GM12878 (cell line): Measurements from ENCODE around the gene SEMA5A. TPM values are rescaled to one million over a fixed set of nuclear protein-coding genes. Genes with fewer than 3 reads are reported as not detected.

Experiments
- ATAC-seq: fragments of 200-7000 bp; cut with Tn5 transposase; 3 replicates; pipeline ENCODE4 v1.9.1; 2020; ENCODE audit warnings: mild to moderate bottlenecking, moderate library complexity
- BruUV-seq: library from RNA; stranded (reverse); fragments of 400-500 nt; replicated peaks from 2 replicates; lab custom pipeline; 2021; lab: Mats Ljungman, UMichigan
- CTCF ChIA-PET: fragments of 300-600 bp; sonication (Branson Sonifier 250); formaldehyde crosslinking; extraction: SDS; loops from one replicate; lab custom pipeline; 2021; ENCODE audit warnings: inconsistent platforms; lab: Yijun Ruan, JAX
- POLR2A ChIA-PET: fragments of 350-600 bp; formaldehyde crosslinking; extraction: SDS; loops from one replicate; lab custom pipeline; 2021; ENCODE audit warnings: inconsistent platforms; lab: Charles Lee
- RAD21 ChIA-PET: fragments of 300-600 bp; sonication (Branson Sonifier 250); formaldehyde crosslinking; loops from one replicate; lab custom pipeline; 2023; ENCODE audit warnings: antibody characterized with exemption; ENCODE audit not compliant: unreplicated experiment; lab: Charles Lee
- SMC1A ChIA-PET: fragments of 300-600 bp; sonication (Branson Sonifier 250); formaldehyde crosslinking; loops from one replicate; lab custom pipeline; 2023; ENCODE audit not compliant: unreplicated experiment, uncharacterized antibody; lab: Charles Lee
- DNase-seq: peaks from one replicate; pipeline ENCODE4 v3.0.0-alpha.2; 2011; ENCODE audit warnings: low read depth, low spot score
- FAIRE-seq: peaks from 3 replicates; lab custom pipeline; 2011; peaks lifted over from hg19 to GRCh38; lab: Jason Lieb, UNC
- H2AFZ ChIP-seq: 2 replicates; pipeline ENCODE4 v1.6.0; 2011; ENCODE audit warnings: low read depth, low read length, control low read depth; ENCODE audit not compliant: control insufficient read depth
- H3K27ac ChIP-seq: 2 replicates; pipeline ENCODE4 v1.5.1; 2011; ENCODE audit warnings: control low read depth; ENCODE audit not compliant: control insufficient read depth, insufficient read depth
- H3K27me3 ChIP-seq, 2 experiments: replicated peaks in 1 of 2; 2 replicates each; pipeline versions ENCODE4 v1.6.0 to v1.6.1; 2011; ENCODE audit warnings: low read length in 1 of 2; ENCODE audit not compliant: control insufficient read depth in 2 of 2, insufficient read depth in 2 of 2
- H3K36me3 ChIP-seq, 2 experiments: 2 replicates each; pipeline ENCODE4 v1.5.1; 2011; ENCODE audit warnings: low read length in 1 of 2; ENCODE audit not compliant: control insufficient read depth in 2 of 2, insufficient read depth in 2 of 2
- H3K4me1 ChIP-seq: 2 replicates; pipeline ENCODE4 v1.6.1; 2011; ENCODE audit warnings: mild to moderate bottlenecking, low read length, moderate library complexity, mixed read lengths; ENCODE audit not compliant: control insufficient read depth, insufficient read depth
- H3K4me2 ChIP-seq: 2 replicates; pipeline ENCODE4 v1.6.0; 2011; ENCODE audit warnings: control low read depth; ENCODE audit not compliant: control insufficient read depth, insufficient read depth
- H3K4me3 ChIP-seq: fragments of 200-600 bp; sonication (generic); 2 replicates; pipeline ENCODE4 v1.5.1; 2016
- H3K79me2 ChIP-seq: 2 replicates; pipeline ENCODE4 v1.6.0; 2011; ENCODE audit warnings: low read length; ENCODE audit not compliant: control insufficient read depth, insufficient read depth
- H3K9ac ChIP-seq: 2 replicates; pipeline ENCODE4 v1.8.0; 2011; ENCODE audit warnings: low read length, control low read depth, mixed read lengths; ENCODE audit not compliant: control insufficient read depth, insufficient read depth
- H3K9me3 ChIP-seq: replicated peaks from 3 replicates; pipeline ENCODE4 v1.5.1; 2011; ENCODE audit warnings: mild to moderate bottlenecking, low read length; ENCODE audit not compliant: control insufficient read depth, insufficient read depth
- H4K20me1 ChIP-seq: 2 replicates; pipeline ENCODE4 v1.6.0; 2011; ENCODE audit not compliant: control insufficient read depth, insufficient read depth
- BMI1 ChIP-seq: fragments of 450-650 bp; IDR thresholded peaks from 2 replicates; pipeline ENCODE4 v1.6.1; 2016; ENCODE audit warnings: mild to moderate bottlenecking, moderate library complexity, borderline replicate concordance
- CTCF ChIP-seq, 3 experiments: IDR thresholded peaks in 2 of 3; conservative IDR thresholded peaks in 1 of 3; 2 replicates each; pipeline ENCODE4 v1.5.1; 2011; ENCODE audit warnings: low read depth in 3 of 3, low read length in 3 of 3, mild to moderate bottlenecking in 3 of 3, control low read depth in 2 of 3, moderate library complexity in 2 of 3, inconsistent platforms in 1 of 3, mixed read lengths in 1 of 3; ENCODE audit not compliant: control insufficient read depth in 2 of 3, insufficient read depth in 1 of 3; ENCODE audit errors: extremely low read depth in 1 of 3
- DPF2 ChIP-seq: fragments of 450-650 bp; IDR thresholded peaks from 2 replicates; pipeline ENCODE4 v1.6.1; 2017; ENCODE audit warnings: mild to moderate bottlenecking
- NR2C2 ChIP-seq: IDR thresholded peaks from 2 replicates; pipeline ENCODE4 v1.6.1; 2011; ENCODE audit warnings: borderline replicate concordance, low read depth; ENCODE audit not compliant: control insufficient read depth, insufficient read length
- RAD21 ChIP-seq: IDR thresholded peaks from 2 replicates; pipeline ENCODE4 v1.6.1; 2011; ENCODE audit warnings: mild to moderate bottlenecking, low read depth, low read length, moderate library complexity; ENCODE audit not compliant: insufficient read depth
- SMC3 ChIP-seq: IDR thresholded peaks from 2 replicates; pipeline ENCODE4 v1.6.1; 2011; ENCODE audit warnings: low read length, improper control_type of control experiment, borderline replicate concordance
- YBX1 ChIP-seq: fragments of 450-650 bp; IDR thresholded peaks from 2 replicates; pipeline ENCODE4 v1.6.1; 2016; ENCODE audit warnings: antibody characterized with exemption
- WGBS: methylation state at CpG from one replicate; pipeline ENCODE4 v1.1.6; 2016; ENCODE audit warnings: low lambda C conversion rate; ENCODE audit not compliant: insufficient replicate concordance, insufficient coverage; ENCODE audit errors: missing lambda C conversion rate; 5-methylcytosine and 5-hydroxymethylcytosine counted together
- in situ Hi-C: fragments of 300-500 bp; cut with MboI; formaldehyde crosslinking; loops from 9 replicates; pipeline ENCODE4 v1.14.3; 2018; ENCODE audit warnings: mixed read lengths
- intact Hi-C: fragments of 100-400 bp; cut with micrococcal nuclease; formaldehyde crosslinking; loops from one replicate; pipeline ENCODE4 v1.14.2; 2022; ENCODE audit not compliant: unreplicated experiment
- polyA plus RNA-seq, 11 experiments: library from polyadenylated mRNA; depleted of rRNA in 4 of 11; unstranded in 6 of 11; stranded (reverse) in 5 of 11; fragments of >200 nt; fragmentation: Nextera tagmentation in 4 of 11; fragmentation: Illumina TruSeq in 1 of 11; extraction: Ambion mirVana in 4 of 11; extraction: Trizol in 1 of 11; gene quantifications; 1 replicate in 1 of 11; 2 replicates in 10 of 11; pipeline versions ENCODE4 v1.2.1 to v1.2.3, GENCODE V29; 2011 to 2016; ENCODE audit warnings: inconsistent platforms in 2 of 11, missing spikeins in 2 of 11, low read depth in 1 of 11
- total RNA-seq, 4 experiments: library from RNA; depleted of rRNA in 3 of 4; stranded (reverse); fragments of >200 nt in 3 of 4; fragmentation: Illumina TruSeq in 1 of 4; extraction: Trizol in 1 of 4; gene quantifications; 2 replicates each; pipeline versions ENCODE4 v1.2.1 to v1.2.3, GENCODE V29; 2013 to 2021

Gene SEMA5A
- total and polyA plus RNA-seq, 10 of the 15 experiments (the other 5 are each of a cell fraction or from before 2014, with no cell fraction given), result 0.03 to 2.4 (median 0.09) TPM; not detected in 1

GRCh38 chr5:9207817-9208418 is 338.0 kb downstream of the SEMA5A start:
- no peaks in the 10 kb centered on the region for H3K79me2 ChIP-seq
- no peak overlapping the region for H3K9ac ChIP-seq
- ChIA-PET POLR2A (no interaction called here), SMC1A (interaction anchor here (0.7 to 1.6 kb wide), 11 partner anchors 8 to 451 kb away, joined by 3 to 6 read pairs (median 4); no protein-coding TSS in a partner anchor), RAD21 (interaction anchor here (0.9 to 1.9 kb wide), 6 partner anchors 42 to 1280 kb away, joined by 3 to 6 read pairs (median 3); no protein-coding TSS in a partner anchor), CTCF (interaction anchor here (0.8 to 3.1 kb wide), 16 partner anchors 9 to 1280 kb away, joined by 3 to 25 read pairs (median 6); no protein-coding TSS in a partner anchor)
- no peaks in the 10 kb centered on the region for H3K4me1 ChIP-seq
- no peak for TF ChIP-seq YBX1
- peak; percentile 8 to 67 (median 28); a peak in 4 of 6 replicates for TF ChIP-seq CTCF (IDR thresholded peaks at IDR 0.05 in 2 of 3, conservative IDR thresholded peaks at IDR 0.05 in 1 of 3; ENCODE audit: control insufficient read depth in 2 of 3, extremely low read depth in 1 of 3, insufficient read depth in 1 of 3, low read depth in 3 of 3, low read length in 3 of 3)
- TF ChIP-seq DPF2, result no peak
- TF ChIP-seq SMC3, result peak; percentile 76; the same call in 1 of the 2 replicates
- no peak for TF ChIP-seq NR2C2
- peak; percentile 71 for TF ChIP-seq RAD21
- TF ChIP-seq BMI1, result no peak
- no TSS peak for BruUV-seq
- no peaks in the 10 kb centered on the region for H3K36me3 ChIP-seq
- no peak overlapping the region for H3K4me3 ChIP-seq
- H4K20me1 ChIP-seq, result no peaks in the 10 kb centered on the region
- 20% methylated on average over 5 of the region's 5 CpGs for WGBS
- no peak overlapping the region for H3K4me2 ChIP-seq
- no peak for FAIRE-seq
- peak; percentile 90 for ATAC-seq
- DNase-seq, result no peak
- intact Hi-C loops, result loop anchor here (1.0 to 5.0 kb wide), 5 partner anchors 51 to 1281 kb away; no protein-coding TSS in a partner anchor
- no peaks in the 10 kb centered on the region for H3K9me3 ChIP-seq
- in situ Hi-C loops, result loop anchor here (5.0 to 10.0 kb wide), 3 partner anchors 343 to 1281 kb away; no protein-coding TSS in a partner anchor
- H3K27me3 ChIP-seq, result no peaks in the 10 kb centered on the region; a peak in 1 of 4 replicates
- no peak overlapping the region for H3K27ac ChIP-seq
- no peak overlapping the region for H2AFZ ChIP-seq
